Esophagus squamous epithelium (tissue), 5 donors: ENCODE data around the gene ZNF284. TPM values are rescaled to one million over a fixed set of nuclear protein-coding genes. Genes with fewer than 3 reads are reported as not detected.

Source experiments
- DNase-seq: peaks from one replicate; lab custom pipeline; 2025; lab: John Stamatoyannopoulos, UW
- H3K27ac ChIP-seq, 4 donors: fragments of 200-600 bp; sonication (generic); one replicate each; pipeline ENCODE4 v1.5.1; 2016 to 2019; ENCODE audit warnings: mild to moderate bottlenecking in 1 of 4
- H3K27me3 ChIP-seq, 4 donors: fragments of 200-600 bp; sonication (generic); 1 replicate in 3 of 4; 2 replicates in 1 of 4; pipeline versions ENCODE4 v1.5.1 to v1.6.0; 2017 to 2021; ENCODE audit warnings: antibody characterized with exemption in 1 of 4
- H3K36me3 ChIP-seq, 3 donors: fragments of 200-600 bp; sonication (generic); one replicate each; pipeline ENCODE4 v1.5.1; 2016 to 2019
- H3K4me1 ChIP-seq, 3 donors: fragments of 200-600 bp; sonication (generic); one replicate each; pipeline ENCODE4 v1.5.1; 2017 to 2019
- H3K4me3 ChIP-seq, 4 donors: fragments of 200-600 bp; sonication (generic); 1 replicate in 3 of 4; 2 replicates in 1 of 4; pipeline ENCODE4 v1.5.1; 2016 to 2019; ENCODE audit warnings: mild to moderate bottlenecking in 2 of 4, moderate library complexity in 1 of 4
- H3K9me3 ChIP-seq, 3 donors: fragments of 200-600 bp; sonication (generic); one replicate each; pipeline ENCODE4 v1.5.1; 2016 to 2019
- CTCF ChIP-seq, 6 experiments: fragments of 450-650 bp in 4 of 6; fragments of 200-600 bp in 2 of 6; sonication (generic) in 2 of 6; IDR thresholded peaks; one replicate each; pipeline ENCODE4 v1.5.1; 2016 to 2019; ENCODE audit warnings: antibody characterized with exemption in 6 of 6, mild to moderate bottlenecking in 4 of 6, moderate library complexity in 4 of 6
- POLR2A ChIP-seq, 4 donors: fragments of 450-650 bp; IDR thresholded peaks; one replicate each; pipeline ENCODE4 v1.6.1; 2017; ENCODE audit warnings: antibody characterized with exemption in 4 of 4, mild to moderate bottlenecking in 4 of 4, moderate library complexity in 3 of 4
- WGBS, 2 donors: methylation state at CpG; one replicate each; pipeline ENCODE4 v1.1.5; 2018; 5-methylcytosine and 5-hydroxymethylcytosine counted together
- intact Hi-C: fragments of 100-400 bp; cut with DNase I; formaldehyde crosslinking; loops from one replicate; pipeline ENCODE4 v1.15.0; 2022
- total RNA-seq, 4 donors: library from RNA; depleted of rRNA; stranded (reverse); fragments of >200 nt; gene quantifications; one replicate each; pipeline ENCODE4 v1.1.0, GENCODE V29; 2016
- donor health status: DM: yes; HTN: yes; CAD: no.

Gene ZNF284
- total RNA-seq, 4 donors from 2014 or later, result 0.44 to 1.9 (median 0.80) TPM

GRCh38 chr19:44055870-44056269, 16.1 kb upstream of the ZNF284 start:
- H3K36me3 ChIP-seq, result peaks cover under 1 to 62% (median 9%) of the 10 kb centered on the region in 3 donors
- TF ChIP-seq POLR2A (IDR thresholded peaks at IDR 0.05) (no peak), CTCF (IDR thresholded peaks at IDR 0.05) (no peak)
- WGBS, 2 donors, result 85 to 89% methylated on average over 4 to 5 of the region's 5 CpGs

GRCh38 chr19:44059229-44059628, 12.7 kb upstream of the ZNF284 start:
- WGBS, 2 donors, result 100% methylated on average over 2 of the region's 2 CpGs
- TF ChIP-seq POLR2A (IDR thresholded peaks at IDR 0.05) (no peak), CTCF (IDR thresholded peaks at IDR 0.05) (no peak)
- intact Hi-C loops, result no loop called here
- peaks cover 0 to 75% (median 38%) of the 10 kb centered on the region in 3 donors for H3K9me3 ChIP-seq
- no peaks in the 10 kb centered on the region for H3K27me3 ChIP-seq
- H3K4me1 ChIP-seq, result no peaks in the 10 kb centered on the region
- peaks cover 12 to 96% (median 14%) of the 10 kb centered on the region in 3 donors for H3K36me3 ChIP-seq
- H3K27ac ChIP-seq, result no peak overlapping the region
- H3K4me3 ChIP-seq, result no peak overlapping the region
- DNase-seq, result no peak

More at GRCh38 chr19:44055870-44056269, 16.1 kb upstream of the ZNF284 start:
- Histone ChIP-seq H3K4me1 (peaks cover 0 to 21% (median 13%) of the 10 kb centered on the region in 3 donors), H3K4me3 (no peak overlapping the region), H3K27me3 (peaks cover 0 to 2% (median 0%) of the 10 kb centered on the region in 4 donors), H3K9me3 (peaks cover 0 to 52% (median 25%) of the 10 kb centered on the region in 3 donors), H3K27ac (no peak overlapping the region)
- no peak for DNase-seq
- intact Hi-C loops, result no loop called here

- Histone ChIP-seq H3K4me1 (no peaks in the 10 kb centered on the region), H3K27me3 (no peaks in the 10 kb centered on the region), H3K27ac (no peak overlapping the region), H3K36me3 (peaks cover 14 to 100% (median 19%) of the 10 kb centered on the region in 3 donors), H3K4me3 (no peak overlapping the region), H3K9me3 (peaks cover 0 to 81% (median 31%) of the 10 kb centered on the region in 3 donors)
- no peak for TF ChIP-seq CTCF (IDR thresholded peaks at IDR 0.05)
- no peak for TF ChIP-seq POLR2A (IDR thresholded peaks at IDR 0.05)
- WGBS, 2 donors, result 86 to 89% methylated on average over 1 of the region's 1 CpG
- DNase-seq, result no peak
- intact Hi-C loops, result no loop called here
These were observed 10.9 kb upstream of the ZNF284 start for GRCh38 chr19:44061038-44061437.

DNA sequence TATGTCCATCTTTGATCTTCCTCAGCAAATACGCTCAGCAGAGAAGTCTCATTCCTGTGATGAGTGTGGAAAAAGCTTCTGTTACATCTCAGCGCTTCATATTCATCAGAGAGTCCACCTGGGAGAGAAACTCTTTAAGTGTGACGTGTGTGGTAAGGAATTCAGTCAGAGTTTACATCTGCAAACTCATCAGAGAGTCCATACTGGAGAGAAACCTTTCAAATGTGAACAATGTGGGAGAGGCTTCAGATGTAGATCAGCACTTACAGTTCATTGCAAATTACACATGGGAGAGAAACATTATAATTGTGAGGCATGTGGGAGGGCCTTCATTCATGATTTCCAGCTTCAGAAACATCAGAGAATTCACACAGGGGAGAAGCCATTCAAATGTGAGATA, 5.7 kb upstream of the ZNF284 start:
- H3K9me3 ChIP-seq, result peaks cover 14 to 76% (median 57%) of the 10 kb centered on the region in 3 donors
- H3K27me3 ChIP-seq, result no peaks in the 10 kb centered on the region
- 50 to 65% methylated on average over 3 of the region's 3 CpGs for WGBS, 2 donors
- DNase-seq, result no peak
- H3K4me3 ChIP-seq, result peak overlapping the region in 1 of 4 donors; percentile 0
- TF ChIP-seq CTCF (IDR thresholded peaks at IDR 0.05) (no peak), POLR2A (IDR thresholded peaks at IDR 0.05) (no peak)
- no peak overlapping the region for H3K27ac ChIP-seq
- H3K4me1 ChIP-seq, result peaks cover 0 to 2% (median 1%) of the 10 kb centered on the region in 3 donors
- intact Hi-C loops, result no loop called here
- H3K36me3 ChIP-seq, result peaks cover under 1 to 68% (median 14%) of the 10 kb centered on the region in 3 donors

DNA sequence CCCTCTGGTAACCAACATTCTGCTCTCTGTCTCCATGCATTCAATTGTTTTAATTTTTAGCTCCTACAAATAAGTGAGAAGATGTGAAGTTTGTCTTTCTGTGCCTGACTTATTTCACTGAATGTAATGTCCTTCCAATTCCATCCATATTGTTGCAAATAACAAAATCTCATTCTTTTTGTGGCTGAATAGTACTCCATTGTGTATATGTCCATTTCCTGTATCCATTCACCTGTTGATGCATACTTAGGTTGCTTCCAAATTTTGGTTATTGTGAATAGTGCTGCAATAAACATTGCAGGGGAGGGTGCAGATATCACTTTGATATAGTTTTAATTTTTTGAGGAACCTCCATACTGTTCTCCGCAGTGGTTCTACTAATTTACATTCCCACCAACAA, 2.5 kb upstream of the ZNF284 start:
- H3K36me3 ChIP-seq, result peaks cover 0 to 37% (median 5%) of the 10 kb centered on the region in 3 donors
- WGBS, 2 donors, result 92 to 100% methylated on average over 1 of the region's 1 CpG
- TF ChIP-seq POLR2A (IDR thresholded peaks at IDR 0.05), result no peak
- TF ChIP-seq CTCF (IDR thresholded peaks at IDR 0.05), result no peak
- H3K9me3 ChIP-seq, result peaks cover 14 to 54% (median 42%) of the 10 kb centered on the region in 3 donors
- H3K4me1 ChIP-seq, result peaks cover 8 to 25% (median 9%) of the 10 kb centered on the region in 3 donors
- no peak overlapping the region for H3K4me3 ChIP-seq
- no peak for DNase-seq
- no peaks in the 10 kb centered on the region for H3K27me3 ChIP-seq
- intact Hi-C loops, result no loop called here
- no peak overlapping the region for H3K27ac ChIP-seq
